ENCODE measurements around the gene ZNF197.
"Not testable (repeated sequence)": the region's sequence is repeated elsewhere in the genome, so short reads cannot be mapped to it uniquely, and the experiment has no call there.

Gene ZNF197

GRCh38 chr3:44624749-44625480, at the start of gene ZNF197:
TSS of gene ZNF197 (plus strand) at chr3:44625036. CDS start at chr3:44629155, 4,119 bp downstream.
- TF ChIP-seq CTCF (IDR thresholded peaks at IDR 0.05; ENCODE audit: low read length, missing control alignments) = no peak
- peak within 1 kb of the TSS; percentile 83 for H3K4me3 ChIP-seq (replicated peaks; ENCODE audit: low read depth, low read length)
- peak; percentile 92 for DNase-seq (ENCODE audit: low read depth)

- TF ChIP-seq CTCF (IDR thresholded peaks at IDR 0.05; ENCODE audit: low read length, missing control alignments) = no peak
- no peak overlapping the region for H3K4me3 ChIP-seq (replicated peaks; ENCODE audit: low read depth, low read length)
- no peak for DNase-seq (ENCODE audit: low read depth)
Measured at GRCh38 chr3:44576613-44577012, 48.2 kb upstream of the ZNF197 start.

GRCh38 chr3:44577354-44577952, 47.4 kb upstream of the ZNF197 start:
- not testable (repeated sequence) for H3K4me3 ChIP-seq (replicated peaks; ENCODE audit: low read depth, low read length); DNase-seq (ENCODE audit: low read depth)

- DNase-seq (ENCODE audit: low read depth); H3K4me3 ChIP-seq (replicated peaks; ENCODE audit: low read depth, low read length): not testable (repeated sequence)
Measured at GRCh38 chr3:44578316-44578715, 46.5 kb upstream of the ZNF197 start.

GRCh38 chr3:44578924-44579515, 45.8 kb upstream of the ZNF197 start:
- not testable (repeated sequence) for H3K4me3 ChIP-seq (replicated peaks; ENCODE audit: low read depth, low read length); DNase-seq (ENCODE audit: low read depth)

- not testable (repeated sequence) for H3K4me3 ChIP-seq (replicated peaks; ENCODE audit: low read depth, low read length)
Measured at GRCh38 chr3:44579749-44580148, 45.1 kb upstream of the ZNF197 start.

GRCh38 chr3:44580971-44581370, 43.9 kb upstream of the ZNF197 start:
- not testable (repeated sequence) for H3K4me3 ChIP-seq (replicated peaks; ENCODE audit: low read depth, low read length); DNase-seq (ENCODE audit: low read depth)

More at GRCh38 chr3:44579749-44580148, 45.1 kb upstream of the ZNF197 start:
- DNase-seq (ENCODE audit: low read depth) = not testable (repeated sequence)

- peak within 1 kb of the TSS; percentile 65 for H3K4me3 ChIP-seq (replicated peaks; ENCODE audit: low read depth, low read length)
- DNase-seq (ENCODE audit: low read depth) = peak; percentile 75
- TF ChIP-seq CTCF (IDR thresholded peaks at IDR 0.05; ENCODE audit: low read length, missing control alignments) = no peak
Measured at GRCh38 chr3:44584646-44585501, 40.0 kb upstream of the ZNF197 start, which contains the start of gene ZNF660. TSS of gene ZNF660 (plus strand) at chr3:44584964. CDS start at chr3:44594194, 9,230 bp downstream.

GRCh38 chr3:44596621-44597020, 28.2 kb upstream of the ZNF197 start:
- no peak overlapping the region for H3K4me3 ChIP-seq (replicated peaks; ENCODE audit: low read depth, low read length)
- peak; percentile 25 for DNase-seq (ENCODE audit: low read depth)
- no peak for TF ChIP-seq CTCF (IDR thresholded peaks at IDR 0.05; ENCODE audit: low read length, missing control alignments)
